Measurements from ENCODE around the gene EZH2. TPM values are rescaled to one million over a fixed set of nuclear protein-coding genes. Genes with fewer than 3 reads are reported as not detected.

The EZH2 gene
- total RNA-seq, 2 donors from 2014 or later = 0.26 to 0.98 TPM

DNA sequence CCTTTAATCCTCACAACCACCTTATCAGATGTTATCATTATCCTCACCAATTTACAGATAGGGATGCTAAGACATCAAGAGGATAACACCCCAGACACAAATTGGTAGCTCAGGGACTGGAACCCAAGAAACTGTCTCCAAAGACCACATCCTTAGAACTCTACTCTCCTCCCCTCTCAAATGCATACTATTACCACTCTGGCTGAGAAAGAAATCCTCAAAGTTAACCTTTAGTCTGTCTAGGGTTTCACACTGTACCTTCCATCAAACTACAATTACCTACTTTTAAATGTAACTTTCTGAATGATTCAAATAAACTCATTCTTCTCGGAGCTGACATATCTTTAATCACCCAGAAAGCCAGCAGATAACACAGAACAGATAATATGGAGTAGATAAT is 6.6 kb downstream of the EZH2 start:
- Histone ChIP-seq H3K27ac (no peak overlapping the region), H3K9me3 (no peaks in the 10 kb centered on the region), H3K4me1 (no peaks in the 10 kb centered on the region), H3K27me3 (no peaks in the 10 kb centered on the region), H3K36me3 (no peaks in the 10 kb centered on the region), H3K4me3 (no peak overlapping the region)
- TF ChIP-seq, protein P1, sequence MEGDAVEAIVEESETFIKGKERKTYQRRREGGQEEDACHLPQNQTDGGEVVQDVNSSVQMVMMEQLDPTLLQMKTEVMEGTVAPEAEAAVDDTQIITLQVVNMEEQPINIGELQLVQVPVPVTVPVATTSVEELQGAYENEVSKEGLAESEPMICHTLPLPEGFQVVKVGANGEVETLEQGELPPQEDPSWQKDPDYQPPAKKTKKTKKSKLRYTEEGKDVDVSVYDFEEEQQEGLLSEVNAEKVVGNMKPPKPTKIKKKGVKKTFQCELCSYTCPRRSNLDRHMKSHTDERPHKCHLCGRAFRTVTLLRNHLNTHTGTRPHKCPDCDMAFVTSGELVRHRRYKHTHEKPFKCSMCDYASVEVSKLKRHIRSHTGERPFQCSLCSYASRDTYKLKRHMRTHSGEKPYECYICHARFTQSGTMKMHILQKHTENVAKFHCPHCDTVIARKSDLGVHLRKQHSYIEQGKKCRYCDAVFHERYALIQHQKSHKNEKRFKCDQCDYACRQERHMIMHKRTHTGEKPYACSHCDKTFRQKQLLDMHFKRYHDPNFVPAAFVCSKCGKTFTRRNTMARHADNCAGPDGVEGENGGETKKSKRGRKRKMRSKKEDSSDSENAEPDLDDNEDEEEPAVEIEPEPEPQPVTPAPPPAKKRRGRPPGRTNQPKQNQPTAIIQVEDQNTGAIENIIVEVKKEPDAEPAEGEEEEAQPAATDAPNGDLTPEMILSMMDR (IDR thresholded peaks at IDR 0.05) = no peak
- no peak for DNase-seq (ENCODE audit: low spot score)

DNA sequence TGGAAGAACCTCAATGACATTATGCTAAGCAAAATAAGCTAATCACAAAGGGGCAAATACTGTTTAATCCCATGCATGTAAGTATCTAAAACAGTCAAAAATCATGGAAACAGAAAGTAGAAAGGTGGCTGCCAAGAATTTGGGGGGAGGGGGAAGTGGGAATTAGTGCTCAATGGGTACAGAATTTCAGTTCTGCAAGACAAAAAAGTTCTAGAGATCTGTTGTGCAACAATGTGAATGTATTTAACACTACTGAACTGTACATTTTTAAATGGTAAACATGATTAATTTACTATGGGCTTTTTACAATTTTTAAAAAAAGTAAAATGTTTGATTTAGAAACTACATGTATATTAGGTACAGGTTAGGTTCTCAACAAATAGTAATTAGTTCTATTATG is 11.9 kb downstream of the EZH2 start:
- DNase-seq (ENCODE audit: low spot score) = no peak

DNA sequence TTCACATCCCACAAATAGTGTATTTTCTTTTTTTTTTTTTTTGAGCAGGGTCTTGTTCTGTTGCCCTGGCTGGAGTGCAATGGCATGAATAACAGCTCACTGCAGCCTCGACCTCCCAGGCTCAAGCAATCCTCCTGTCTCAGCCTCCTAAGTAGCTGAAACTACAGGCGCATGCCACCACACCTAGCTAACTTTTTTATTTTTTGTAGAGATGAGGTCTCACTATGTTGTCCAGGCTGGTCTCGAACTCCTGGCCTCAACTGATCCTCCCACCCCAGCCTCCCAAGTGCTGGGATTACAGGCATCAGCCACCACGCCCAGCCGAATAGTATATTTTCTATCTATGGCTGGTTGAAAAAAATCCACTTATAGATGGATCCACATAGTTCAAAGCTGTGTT is 12.5 kb downstream of the EZH2 start:
- Histone ChIP-seq H3K4me3 (no peak overlapping the region), H3K4me1 (no peaks in the 10 kb centered on the region), H3K27ac (no peak overlapping the region), H3K27me3 (no peaks in the 10 kb centered on the region), H3K36me3 (no peaks in the 10 kb centered on the region), H3K9me3 (no peaks in the 10 kb centered on the region)
- TF ChIP-seq, protein P1 (IDR thresholded peaks at IDR 0.05) = no peak
- DNase-seq (ENCODE audit: low spot score) = no peak

More for the DNA sequence above, 11.9 kb downstream of the EZH2 start:
- no peak overlapping the region for H3K4me3 ChIP-seq
- TF ChIP-seq, protein P1 (IDR thresholded peaks at IDR 0.05) = no peak
- no peaks in the 10 kb centered on the region for H3K27me3 ChIP-seq
- no peaks in the 10 kb centered on the region for H3K4me1 ChIP-seq
- no peak overlapping the region for H3K27ac ChIP-seq
- H3K36me3 ChIP-seq = no peaks in the 10 kb centered on the region
- no peaks in the 10 kb centered on the region for H3K9me3 ChIP-seq

DNA sequence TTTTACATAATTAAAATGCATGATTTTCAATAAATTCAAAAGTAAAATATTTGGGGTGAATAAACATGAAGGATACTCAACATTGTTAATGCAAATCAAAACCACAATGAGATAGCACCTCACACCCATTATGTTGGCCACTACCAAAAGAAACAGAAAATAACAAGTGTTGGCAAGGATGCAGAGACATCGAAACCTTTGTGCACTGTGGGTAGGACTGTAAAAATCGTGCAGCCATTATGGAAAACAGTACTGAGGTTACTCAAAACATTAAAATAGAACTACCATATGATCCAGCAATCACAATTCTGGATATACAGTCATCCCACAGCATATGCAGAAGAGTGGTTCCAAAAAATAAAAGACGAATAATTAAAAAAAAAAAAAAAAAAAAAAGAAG is 13.1 kb downstream of the EZH2 start:
- Histone ChIP-seq H3K36me3 (no peaks in the 10 kb centered on the region), H3K4me1 (no peaks in the 10 kb centered on the region), H3K27me3 (no peaks in the 10 kb centered on the region), H3K9me3 (no peaks in the 10 kb centered on the region), H3K4me3 (no peak overlapping the region), H3K27ac (no peak overlapping the region)
- TF ChIP-seq, protein P1 (IDR thresholded peaks at IDR 0.05) = no peak
- DNase-seq (ENCODE audit: low spot score) = no peak

DNA sequence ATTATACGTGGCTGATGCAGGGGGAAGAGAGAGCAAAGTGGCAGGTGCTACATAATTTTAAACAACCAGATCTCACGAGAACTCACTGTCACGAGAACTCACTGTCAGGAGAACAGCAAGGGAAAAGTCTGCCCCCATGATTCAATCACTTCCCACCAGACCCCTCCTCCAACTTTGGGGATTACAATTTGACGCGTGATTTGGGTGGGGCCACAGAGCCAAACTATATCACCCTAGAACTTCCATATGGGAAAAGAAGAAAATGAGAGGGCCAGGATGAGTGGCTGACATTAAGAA is 15.8 kb downstream of the EZH2 start:
- Histone ChIP-seq H3K9me3 (no peaks in the 10 kb centered on the region), H3K36me3 (no peaks in the 10 kb centered on the region), H3K4me3 (no peak overlapping the region), H3K4me1 (no peaks in the 10 kb centered on the region), H3K27me3 (no peaks in the 10 kb centered on the region), H3K27ac (no peak overlapping the region)
- DNase-seq (ENCODE audit: low spot score) = no peak
- TF ChIP-seq, protein P1 (IDR thresholded peaks at IDR 0.05) = no peak

DNA sequence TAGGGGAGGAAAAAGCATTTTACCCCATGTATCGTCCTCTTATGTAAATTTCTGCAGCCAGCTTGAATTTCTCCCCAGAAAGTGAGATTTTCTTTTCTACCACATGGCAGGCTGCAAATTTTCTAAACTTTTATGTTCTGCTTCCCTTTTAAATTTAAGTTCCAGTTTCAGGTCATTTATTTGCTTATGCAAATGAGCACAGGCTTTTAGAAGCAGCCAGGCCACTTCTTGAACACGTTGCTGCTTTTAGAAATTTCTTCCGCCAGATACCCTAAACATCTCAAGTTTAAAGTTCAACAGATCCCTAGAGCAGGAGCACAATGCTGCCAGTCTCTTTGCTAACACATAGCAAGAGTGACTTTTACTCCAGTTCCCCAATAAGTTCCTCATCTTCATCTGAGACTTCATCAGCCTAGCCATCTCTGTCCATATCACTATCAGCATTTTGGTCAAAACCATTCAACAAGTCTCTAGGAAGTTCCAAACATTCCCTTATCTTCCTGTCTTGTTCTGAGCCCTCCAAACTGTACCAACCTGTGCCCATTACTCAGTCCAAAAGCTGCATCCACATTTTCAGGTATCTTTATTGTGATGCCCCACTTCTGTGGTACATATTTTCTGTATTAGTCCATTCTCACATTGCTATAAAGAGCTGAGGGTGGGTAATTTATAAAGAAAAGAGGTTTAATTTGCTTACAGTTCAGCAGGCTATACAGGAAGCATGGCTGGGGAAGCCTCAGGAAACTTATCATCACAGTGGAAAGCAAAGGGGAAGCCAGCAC is 16.3 kb downstream of the EZH2 start:
- H3K9me3 ChIP-seq = no peaks in the 10 kb centered on the region
- H3K4me1 ChIP-seq = no peaks in the 10 kb centered on the region
- TF ChIP-seq, protein P1 (IDR thresholded peaks at IDR 0.05) = no peak
- no peaks in the 10 kb centered on the region for H3K27me3 ChIP-seq
- H3K4me3 ChIP-seq = no peak overlapping the region
- H3K27ac ChIP-seq = no peak overlapping the region
- H3K36me3 ChIP-seq = no peaks in the 10 kb centered on the region
- no peak for DNase-seq (ENCODE audit: low spot score)
